CD4-positive, alpha-beta T cell treated with Interleukin-17A for 1 hour (primary cell): ENCODE data around the gene RAD51AP1.
"Not testable (repeated sequence)": the region's sequence is repeated elsewhere in the genome, so short reads cannot be mapped to it uniquely, and the experiment has no call there.

Source experiments
- DNase-seq: peaks from one replicate; pipeline ENCODE4 v3.0.0-alpha.2; 2020

RAD51AP1 gene, protein sequence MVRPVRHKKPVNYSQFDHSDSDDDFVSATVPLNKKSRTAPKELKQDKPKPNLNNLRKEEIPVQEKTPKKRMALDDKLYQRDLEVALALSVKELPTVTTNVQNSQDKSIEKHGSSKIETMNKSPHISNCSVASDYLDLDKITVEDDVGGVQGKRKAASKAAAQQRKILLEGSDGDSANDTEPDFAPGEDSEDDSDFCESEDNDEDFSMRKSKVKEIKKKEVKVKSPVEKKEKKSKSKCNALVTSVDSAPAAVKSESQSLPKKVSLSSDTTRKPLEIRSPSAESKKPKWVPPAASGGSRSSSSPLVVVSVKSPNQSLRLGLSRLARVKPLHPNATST

DNA sequence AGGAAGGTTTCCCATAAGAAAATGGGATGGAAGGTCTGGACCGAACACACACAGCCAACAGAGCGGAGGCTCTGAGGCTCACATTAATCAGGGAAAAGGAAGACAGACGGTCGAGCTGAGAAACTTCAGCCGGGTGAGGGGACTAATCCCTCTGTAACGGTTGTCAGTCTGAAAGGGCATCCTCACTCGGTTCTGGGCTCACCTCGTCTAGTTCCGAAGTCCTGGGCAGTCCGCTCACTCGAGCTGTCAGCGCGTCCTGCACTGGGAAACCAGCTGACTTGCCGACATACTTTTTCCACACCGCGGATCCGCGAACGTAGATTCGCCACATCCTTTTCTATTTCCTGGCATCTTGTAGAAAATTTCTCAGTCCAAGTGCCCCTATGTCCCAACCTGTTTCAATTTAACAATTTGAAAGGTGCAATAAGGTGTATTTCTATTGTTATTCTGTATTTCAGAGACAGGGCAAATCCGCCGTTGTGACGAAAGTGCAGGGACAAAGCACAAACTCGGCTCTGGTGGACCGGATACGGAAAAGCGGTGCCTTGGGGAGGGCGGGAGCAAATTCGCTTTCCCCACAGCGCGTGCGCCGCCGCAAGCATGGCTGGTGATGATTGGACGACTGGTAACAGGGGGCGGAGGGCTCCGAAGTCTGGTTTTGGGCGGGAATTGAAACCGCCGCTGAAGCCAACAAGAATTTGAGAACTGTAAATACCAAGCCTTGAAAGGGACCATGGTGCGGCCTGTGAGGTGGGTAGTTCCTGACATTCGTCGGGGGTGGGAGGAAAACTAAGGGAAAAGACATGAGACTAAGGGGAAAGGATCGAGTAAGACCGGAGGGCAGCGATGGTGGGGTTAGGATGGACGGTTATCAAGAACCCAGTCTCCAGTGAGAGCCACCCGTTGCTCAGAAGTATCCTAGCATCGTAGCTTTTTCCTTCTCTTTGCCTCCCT is at the start of gene RAD51AP1:
RAD51AP1 (plus strand) TSS at position 684 of the 954 bp plus-strand sequence; CDS start at position 734, 50 bp downstream.
- DNase-seq = peak; percentile 97

DNA sequence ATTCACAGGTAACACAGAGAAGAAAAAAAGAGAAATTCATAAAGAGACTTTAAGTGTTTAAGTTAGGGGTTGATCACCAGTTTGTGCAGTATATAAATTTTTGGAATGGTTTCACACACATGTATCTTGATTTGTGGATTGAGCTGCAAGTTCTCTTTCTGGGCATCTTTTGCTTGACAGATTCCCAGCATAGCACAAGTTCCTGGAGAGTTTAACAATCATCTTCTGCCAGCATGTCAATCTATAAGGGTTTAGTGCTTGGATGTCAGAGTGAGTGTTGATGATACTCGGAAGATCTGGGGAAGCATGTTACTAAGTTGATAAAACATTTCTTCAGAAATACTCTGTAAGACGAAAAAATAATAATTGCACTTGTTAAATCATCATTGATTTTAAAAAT is 49.1 kb upstream of the RAD51AP1 start:
- no peak for DNase-seq

DNA sequence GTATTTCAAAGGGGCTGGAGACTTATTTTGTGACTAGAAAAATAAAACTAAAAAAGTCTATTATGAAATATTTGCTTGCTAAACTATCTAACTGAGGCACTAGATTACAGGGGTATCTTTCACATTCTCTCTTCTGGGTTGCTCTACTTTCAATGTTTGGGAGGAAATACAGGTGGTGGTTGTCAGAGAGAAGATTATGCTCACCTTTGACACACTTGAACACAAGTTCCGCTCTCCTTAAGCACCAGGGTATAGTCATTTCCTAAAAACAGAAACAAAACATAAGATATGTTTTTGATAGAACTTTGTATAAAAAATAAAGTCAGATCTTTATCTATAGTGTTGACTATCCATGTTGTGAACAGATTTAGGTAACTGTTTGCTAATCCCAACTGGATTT is 47.7 kb upstream of the RAD51AP1 start:
- DNase-seq = no peak

DNA sequence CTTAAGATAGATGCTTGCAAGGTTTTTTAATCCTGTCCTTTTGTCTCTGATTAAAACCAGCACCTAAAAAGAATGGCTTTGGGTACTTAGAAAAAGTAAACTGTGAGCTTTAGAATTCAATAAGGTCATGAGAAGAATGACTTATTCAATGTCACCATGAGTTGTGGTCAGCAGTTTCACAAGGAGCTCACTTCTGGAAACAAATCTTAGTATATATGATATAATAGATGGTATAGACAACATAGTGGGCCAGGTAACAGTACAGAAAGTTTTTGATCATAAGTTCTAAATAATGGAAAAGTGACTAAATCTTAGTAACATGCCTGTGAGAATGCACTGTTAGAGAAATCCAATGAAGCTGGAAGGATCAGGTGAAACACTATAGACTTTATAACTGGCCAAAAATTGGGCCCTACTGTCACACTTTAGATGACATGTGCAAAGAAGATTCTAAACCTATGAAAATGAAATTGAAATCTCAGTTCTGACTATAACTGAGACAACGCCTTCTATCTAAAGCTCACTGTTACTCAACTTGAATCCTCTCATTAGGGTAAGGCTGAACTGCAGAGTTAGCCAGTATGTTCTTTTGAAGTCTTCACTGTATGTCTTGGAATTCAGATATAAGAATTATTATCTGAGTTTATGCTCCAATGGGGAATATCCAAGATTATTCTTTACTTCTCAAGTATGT is 42.4 kb upstream of the RAD51AP1 start:
- DNase-seq = no peak

DNA sequence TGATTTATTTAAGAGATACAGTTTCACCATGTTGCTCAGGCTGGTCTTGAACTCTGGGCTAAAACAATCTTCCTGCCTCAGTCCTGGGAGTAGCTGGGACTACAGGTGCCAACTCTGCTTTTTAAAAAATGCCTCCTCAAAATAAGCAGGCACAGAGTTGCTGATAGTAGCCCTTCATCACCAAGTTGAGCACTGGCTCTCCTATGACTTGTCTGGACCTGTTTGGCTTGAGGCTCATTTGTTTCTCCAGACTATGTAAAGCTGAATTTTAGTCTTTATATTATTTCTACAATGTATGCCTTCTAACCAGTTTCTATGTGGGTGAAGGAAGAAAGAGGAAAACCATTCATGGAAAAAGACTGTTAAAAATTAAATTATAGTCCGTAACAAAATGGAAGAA is 39.5 kb upstream of the RAD51AP1 start:
- no peak for DNase-seq

DNA sequence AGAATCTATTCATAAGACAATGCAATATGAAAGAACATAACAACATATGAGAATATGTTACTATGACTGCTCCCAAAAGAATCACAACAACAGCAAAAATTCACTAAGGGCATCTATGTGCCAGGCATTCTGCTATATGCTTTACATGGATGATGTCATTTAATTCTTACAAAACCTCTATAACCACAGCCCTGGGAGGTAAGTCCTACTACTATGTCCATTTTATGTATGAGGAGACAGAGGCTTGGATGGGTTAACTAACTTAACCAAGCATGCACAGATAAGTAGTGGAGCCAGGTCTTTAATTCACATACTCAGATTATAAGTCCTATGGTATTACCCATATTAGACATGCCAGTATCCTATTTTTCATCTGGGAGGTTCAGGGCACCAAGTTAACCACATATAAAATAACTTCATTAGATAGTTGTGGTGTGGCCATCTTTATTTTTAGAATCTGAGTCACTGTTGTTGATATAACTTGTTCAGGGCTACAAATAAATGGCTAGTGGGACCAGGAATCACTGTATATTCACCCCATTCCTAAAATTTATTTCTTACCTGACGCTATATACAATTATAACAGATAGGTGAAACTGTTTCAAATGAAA is 33.2 kb upstream of the RAD51AP1 start:
- no peak for DNase-seq

DNA sequence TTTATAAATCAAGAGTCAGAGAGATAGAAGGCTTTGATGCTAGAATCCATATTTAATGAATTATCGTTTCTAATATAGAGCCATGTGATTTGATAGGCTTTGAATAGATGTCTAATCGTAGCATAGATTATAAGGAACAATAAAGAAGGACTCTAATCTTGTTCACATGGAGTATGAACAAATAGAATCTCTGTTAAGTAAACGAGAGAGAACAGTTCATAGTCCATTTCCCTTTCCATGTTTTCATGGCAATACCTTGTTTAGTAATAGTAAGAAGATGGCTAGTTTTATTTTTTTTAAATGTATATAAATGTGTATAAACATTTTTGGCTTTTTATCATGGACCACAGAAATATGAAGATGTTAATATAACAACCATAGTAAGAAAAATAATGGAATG is 32.3 kb upstream of the RAD51AP1 start:
- DNase-seq = no peak

DNA sequence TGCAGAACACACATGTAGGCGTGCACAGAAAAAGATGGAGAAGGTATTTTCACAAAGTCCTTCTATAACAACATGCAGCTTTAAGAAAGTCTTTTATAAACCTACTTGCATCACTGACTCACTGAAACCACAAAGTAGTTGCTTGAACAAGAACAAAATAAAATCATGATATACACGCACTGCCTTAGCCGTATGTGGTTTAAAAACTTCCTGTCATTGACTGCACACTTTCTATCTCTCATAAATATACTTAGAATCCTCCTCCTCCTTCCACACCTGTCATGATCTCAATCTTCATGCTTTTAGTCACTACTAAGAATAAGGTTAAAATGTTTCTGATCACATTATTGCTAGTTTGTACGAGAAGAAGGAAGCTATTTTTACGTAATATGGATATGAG is 31.8 kb upstream of the RAD51AP1 start:
- DNase-seq = peak; percentile 61

DNA sequence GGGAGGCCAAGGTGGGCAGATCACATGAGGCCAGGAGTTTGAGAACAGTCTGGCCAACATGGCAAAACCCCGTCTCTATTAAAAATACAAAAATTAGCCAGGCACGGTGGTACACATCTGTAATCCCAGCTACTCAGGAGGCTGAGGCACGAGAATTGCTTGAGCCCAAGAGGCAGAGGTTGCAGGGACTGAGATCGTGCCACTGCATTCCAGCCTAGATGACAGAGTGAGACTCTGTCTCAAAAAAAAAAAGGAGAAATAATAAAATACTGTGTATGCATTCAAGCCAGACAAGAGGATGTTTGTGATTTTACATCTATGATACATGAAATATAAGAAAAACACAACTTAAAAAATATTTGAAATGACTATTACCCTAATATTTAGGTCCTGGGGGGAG is 30.2 kb upstream of the RAD51AP1 start:
- DNase-seq = not testable (repeated sequence)

DNA sequence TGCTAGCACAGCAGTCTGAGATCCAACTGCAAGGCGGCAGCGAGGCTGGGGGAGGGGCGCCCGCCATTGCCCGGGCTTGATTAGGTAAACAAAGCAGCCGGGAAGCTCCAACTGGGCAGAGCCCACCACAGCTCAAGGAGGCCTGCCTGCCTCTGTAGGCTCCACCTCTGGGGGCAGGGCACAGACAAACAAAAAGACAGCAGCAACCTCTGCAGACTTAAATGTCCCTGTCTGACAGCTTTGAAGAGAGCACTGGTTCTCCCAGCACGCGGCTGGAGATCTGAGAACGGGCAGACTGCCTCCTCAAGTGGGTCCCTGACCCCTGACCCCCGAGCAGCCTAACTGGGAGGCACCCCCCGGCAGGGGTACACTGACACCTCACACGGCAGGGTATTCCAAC is 29.4 kb upstream of the RAD51AP1 start:
- DNase-seq = not testable (repeated sequence)

DNA sequence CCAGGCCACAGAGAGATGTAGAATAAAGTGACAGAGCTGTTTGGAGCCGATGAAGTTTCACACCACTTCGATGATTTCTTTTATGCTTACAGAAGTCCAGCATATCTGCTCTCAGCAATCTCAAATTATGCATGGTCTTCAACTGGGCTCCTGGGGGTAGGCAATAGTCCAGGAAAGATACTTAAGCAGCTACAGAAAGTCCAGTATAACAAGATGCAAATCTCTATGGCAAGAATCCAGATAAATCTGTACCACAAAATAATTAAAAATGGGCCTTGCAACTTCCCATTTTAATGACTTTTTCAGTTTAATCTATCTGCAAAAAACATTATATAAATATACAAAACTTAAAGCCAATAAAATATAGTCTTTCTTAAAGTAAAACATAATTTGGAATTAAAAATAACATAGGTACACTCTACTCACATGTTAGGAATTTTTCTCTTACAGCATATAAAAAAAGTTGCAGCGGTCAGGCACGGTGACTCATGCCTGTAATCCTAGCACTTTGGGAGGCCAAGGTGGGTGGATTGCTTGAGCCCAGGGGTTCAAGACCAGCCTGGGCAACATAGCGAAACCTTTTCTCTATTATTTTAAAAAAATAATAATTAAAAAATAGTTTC is 20.5 kb upstream of the RAD51AP1 start:
- DNase-seq = no peak

DNA sequence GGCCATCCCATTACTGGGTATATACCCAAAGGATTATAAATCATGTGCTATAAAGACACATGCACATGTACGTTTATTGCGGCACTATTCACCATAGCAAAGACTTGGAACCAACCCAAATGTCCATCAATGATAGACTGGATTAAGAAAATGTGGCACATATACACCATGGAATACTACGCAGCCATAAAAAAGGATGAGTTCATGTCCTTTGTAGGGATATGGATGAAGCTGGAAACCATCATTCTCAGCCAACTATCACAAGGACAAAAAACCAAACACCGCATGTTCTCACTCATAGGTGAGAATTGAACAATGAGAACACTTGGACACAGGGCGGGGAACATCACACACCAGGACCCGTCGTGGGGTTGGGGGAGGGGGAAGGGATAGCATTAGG is 15.2 kb upstream of the RAD51AP1 start:
- DNase-seq = not testable (repeated sequence)

DNA sequence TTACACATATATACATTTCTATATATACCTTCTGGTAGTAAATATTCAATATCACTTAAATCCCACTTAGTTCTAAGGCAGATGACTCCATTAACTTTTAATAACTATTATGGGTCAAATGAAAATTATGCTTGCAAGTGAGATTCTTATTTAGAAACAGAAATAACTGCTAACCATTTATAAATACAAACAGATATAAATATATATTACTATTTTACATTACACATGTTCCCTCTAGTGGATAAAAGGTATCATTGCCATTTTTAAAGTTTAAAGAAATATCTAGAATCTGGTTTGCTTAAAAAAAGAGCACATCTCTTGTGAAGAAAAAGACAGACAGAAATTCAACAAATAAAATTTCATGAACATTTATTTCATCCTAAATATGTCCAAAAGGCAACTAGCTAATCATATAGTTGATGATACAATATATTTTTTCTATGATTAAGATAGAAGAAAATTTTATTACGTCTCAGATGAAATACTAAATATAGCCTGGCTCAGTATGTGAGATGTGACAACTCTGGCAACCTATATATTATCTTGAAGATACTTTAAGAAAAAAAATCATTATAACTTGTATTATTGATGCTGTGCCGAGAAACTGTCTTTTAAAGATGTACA is 11.7 kb upstream of the RAD51AP1 start:
- peak; percentile 36 for DNase-seq

DNA sequence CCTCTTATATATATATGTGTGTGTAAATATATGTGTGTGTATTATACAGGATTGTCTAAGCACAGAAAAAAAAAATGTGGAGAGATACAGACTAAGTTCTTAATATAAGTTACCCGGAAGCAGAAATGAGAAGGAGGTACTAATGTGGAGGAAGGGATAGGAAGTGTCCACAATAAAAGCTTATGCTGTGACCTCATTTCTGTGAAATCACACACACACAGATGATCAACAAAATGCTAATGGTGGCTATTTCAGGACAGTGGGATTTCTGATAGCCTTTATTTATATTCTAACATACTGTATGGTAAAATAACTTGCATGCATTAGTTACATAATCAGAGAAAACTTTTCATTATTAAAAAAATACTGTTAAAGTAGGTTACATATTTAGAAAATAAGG is 8.5 kb upstream of the RAD51AP1 start:
- no peak for DNase-seq

DNA sequence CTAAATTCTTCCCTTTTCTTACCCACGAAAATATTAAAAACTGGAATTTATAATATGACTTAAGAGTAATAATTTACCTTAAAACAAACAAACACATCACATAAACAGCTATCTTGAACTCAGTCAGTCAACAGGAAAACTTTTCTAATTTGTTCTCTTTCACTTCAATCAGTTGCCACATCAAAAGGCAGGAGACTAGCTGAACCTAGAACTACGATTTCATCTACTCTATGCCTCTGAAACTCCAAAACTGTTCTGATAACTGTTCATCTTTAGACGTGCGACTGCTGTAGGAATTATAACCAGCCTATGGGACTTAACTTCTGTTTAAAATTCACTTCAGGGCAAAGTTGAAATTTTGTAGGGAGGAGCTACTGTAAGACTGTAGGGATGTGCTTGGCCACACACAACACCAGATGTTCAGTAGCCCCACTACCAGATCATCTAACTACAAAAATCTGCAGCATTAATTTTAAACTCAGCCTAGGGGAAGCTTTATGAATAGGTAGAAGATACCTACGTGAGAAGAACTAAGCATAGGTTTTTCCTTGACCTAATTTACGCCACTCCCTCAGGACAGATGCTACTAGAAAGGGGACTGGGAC is 7.6 kb upstream of the RAD51AP1 start:
- no peak for DNase-seq

DNA sequence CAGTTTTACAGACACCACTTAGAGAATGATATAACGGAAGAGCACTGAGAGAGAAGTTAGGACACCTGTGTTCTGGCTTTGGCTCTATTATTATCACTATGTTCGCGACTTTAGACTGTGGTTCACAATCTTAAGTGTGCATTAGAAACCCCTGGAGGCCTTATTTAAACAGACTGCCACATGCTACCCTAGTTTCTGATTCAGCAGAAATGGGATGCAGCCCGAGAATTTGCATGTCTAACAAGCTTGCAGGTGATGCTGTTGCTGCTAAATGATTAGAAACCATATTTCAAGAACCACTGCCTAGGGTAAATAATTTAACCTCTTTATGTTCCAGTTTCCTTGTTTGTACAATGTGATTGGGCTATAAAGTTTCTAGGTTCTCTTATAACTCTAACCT is 3.6 kb upstream of the RAD51AP1 start:
- DNase-seq = no peak

DNA sequence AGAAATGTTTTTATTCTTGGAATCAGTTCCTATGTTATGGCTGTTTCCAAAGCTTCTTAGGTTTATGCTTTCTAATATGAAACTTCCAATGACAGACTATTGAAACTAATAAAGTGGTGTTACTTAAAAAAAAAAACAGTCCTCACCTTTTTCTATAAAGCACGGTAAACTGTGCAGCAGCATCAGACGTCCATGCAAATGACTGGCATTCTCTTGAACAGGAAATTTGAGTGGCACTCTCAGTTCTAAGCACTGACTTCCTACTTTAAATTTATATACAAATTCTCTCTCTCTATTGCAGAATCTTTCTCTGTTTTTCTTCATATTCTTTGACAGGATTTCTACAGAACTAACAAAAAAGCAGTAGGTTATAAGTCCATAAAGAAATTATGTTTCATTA is 2.8 kb upstream of the RAD51AP1 start:
- DNase-seq = no peak

DNA sequence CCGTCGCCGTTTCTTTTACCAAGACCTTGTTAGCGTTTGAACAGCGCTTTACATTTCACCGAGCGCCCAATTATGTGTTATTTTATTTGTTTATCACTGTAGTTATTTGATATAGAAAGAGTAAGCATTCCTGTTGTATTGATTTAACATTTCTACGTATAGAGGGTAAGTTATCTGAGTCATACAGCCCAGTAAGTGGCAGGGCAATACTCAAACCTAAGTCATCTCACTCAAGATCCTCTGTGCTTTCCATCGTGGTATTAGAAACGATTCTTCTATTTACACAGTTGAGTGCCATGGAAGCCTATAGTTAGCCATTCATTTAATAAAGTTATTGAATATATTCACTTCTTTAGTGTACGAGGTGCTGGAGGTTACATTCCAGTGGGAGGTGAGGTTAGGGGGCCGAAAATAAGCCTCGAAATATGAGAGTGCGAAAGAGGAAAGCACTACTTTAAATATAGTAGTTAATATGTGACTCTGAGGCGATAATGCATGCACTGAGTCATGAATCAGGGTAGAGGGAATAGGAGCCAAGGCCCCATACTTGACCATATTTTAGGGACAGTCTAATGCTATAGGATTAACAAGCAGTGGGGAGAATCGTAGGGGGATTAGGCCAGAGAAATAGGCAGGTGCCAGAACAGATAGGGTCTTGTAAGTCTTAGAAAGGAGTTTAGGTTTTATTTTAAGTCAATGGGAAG is 629 bp downstream of the RAD51AP1 start:
- DNase-seq = no peak

DNA sequence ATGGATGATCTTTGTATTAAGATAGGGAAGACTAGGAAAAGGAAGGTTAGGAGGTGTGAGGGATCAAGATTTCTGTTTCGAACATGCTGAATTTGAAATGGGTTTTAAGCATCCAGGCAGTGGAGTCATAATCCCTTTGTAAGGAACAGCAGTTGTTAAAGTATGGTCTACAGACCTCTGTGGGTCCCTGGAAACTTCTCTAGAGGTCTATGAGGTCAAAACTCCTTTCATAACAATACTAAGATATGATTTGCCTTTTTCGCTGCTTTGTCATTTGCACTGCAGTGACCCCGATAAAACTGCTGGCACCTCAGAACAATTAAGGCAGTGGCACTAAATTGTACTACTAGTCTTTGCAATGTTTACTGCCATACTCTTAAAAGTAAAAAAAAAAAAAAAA is 1.5 kb downstream of the RAD51AP1 start:
- DNase-seq = no peak

DNA sequence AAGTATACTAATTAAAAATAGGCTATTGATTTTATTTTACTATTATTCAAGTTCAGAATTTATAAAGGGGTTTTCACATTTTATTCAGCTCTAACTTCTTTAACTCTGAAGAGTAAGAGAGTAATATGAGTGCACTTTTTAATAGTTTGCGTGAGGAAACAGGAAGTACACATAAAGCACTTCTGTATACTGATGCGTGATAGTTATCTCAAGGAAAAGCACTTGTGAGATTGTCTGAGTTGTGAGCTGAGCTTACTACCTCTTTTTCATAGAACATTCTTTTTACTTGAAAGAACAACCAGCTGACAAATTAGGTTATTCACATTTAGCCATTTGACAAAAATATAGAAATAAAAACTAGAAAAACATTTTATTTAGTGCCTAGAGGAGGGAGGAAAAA is 1.9 kb downstream of the RAD51AP1 start:
- no peak for DNase-seq

DNA sequence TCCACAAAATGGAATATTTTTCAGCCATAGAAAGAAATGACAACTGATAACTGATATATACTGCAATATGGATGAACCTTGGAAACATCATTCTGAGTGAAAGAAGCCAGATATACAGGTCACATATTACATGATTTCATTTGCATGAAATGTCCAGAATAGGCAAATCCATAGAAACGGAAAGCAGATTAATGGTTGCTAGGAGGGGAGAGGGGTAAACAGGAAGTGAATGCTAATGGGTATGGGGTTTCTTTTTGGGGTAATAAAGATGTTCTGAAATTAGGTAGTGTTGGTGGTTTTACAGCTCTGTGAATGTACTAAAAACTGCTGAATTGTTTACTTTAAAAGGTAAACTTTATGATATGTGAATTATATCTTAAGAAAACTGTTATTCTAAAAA is 6.5 kb downstream of the RAD51AP1 start:
- DNase-seq = no peak
